Measurements from ENCODE around the gene RTEL1.

DNA sequence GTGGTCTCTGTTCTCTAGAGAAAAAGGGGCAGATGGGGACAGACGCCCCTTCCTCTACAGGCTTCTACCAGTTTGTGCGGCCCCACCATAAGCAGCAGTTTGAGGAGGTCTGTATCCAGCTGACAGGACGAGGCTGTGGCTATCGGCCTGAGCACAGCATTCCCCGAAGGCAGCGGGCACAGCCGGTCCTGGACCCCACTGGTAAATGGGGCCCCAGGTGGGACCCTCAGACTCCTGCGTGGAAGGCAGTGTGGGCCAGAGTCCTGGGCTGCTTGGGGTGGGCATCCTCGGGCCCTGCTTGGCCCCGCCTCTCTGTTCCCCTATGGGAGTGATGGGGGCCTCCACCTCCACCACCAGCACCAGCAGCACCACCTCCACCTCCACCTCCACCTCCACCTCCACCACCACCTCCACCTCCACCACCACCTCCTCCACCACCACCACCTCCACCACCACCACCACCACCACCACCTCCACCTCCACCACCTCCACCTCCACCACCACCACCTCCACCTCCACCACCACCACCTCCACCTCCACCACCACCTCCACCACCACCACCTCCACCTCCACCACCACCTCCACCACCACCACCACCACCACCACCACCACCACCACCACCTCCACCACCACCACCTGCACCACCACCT, 35.1 kb downstream of the RTEL1 start:
- TF ChIP-seq, protein P1, sequence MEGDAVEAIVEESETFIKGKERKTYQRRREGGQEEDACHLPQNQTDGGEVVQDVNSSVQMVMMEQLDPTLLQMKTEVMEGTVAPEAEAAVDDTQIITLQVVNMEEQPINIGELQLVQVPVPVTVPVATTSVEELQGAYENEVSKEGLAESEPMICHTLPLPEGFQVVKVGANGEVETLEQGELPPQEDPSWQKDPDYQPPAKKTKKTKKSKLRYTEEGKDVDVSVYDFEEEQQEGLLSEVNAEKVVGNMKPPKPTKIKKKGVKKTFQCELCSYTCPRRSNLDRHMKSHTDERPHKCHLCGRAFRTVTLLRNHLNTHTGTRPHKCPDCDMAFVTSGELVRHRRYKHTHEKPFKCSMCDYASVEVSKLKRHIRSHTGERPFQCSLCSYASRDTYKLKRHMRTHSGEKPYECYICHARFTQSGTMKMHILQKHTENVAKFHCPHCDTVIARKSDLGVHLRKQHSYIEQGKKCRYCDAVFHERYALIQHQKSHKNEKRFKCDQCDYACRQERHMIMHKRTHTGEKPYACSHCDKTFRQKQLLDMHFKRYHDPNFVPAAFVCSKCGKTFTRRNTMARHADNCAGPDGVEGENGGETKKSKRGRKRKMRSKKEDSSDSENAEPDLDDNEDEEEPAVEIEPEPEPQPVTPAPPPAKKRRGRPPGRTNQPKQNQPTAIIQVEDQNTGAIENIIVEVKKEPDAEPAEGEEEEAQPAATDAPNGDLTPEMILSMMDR (IDR thresholded peaks at IDR 0.05): no peak
- TF ChIP-seq EP300 (IDR thresholded peaks at IDR 0.05): no peak
- no peak for TF ChIP-seq POLR2AphosphoS5 (IDR thresholded peaks at IDR 0.05)

Measured in gastroesophageal sphincter (tissue), 3 donors.